Measurements from ENCODE around the gene MSI2. TPM values are rescaled to one million over a fixed set of nuclear protein-coding genes. Genes with fewer than 3 reads are reported as not detected.

The MSI2 gene
- total and polyA plus RNA-seq, 2 donors (not counting 3 experiments of a cell fraction or from before 2014, with no cell fraction given), result 20.9 to 59.3 TPM

GRCh38 chr17:57211543-57211942, 44.8 kb upstream of the MSI2 start:
- ChIA-PET CTCF (interaction anchor here (0.8 to 1.9 kb wide), 5 partner anchors 10 to 536 kb away, joined by 3 to 7 read pairs (median 3); no protein-coding TSS in a partner anchor), POLR2A (interaction anchor here (0.6 kb wide), 1 partner anchor 1368 kb away, joined by 3 read pairs; no protein-coding TSS in a partner anchor)
- Histone ChIP-seq H3K9me3 (replicated peaks; ENCODE audit: control insufficient read depth, insufficient read depth, low read length) (no peaks in the 10 kb centered on the region), H3K4me2 (ENCODE audit: insufficient read depth, low read length) (no peak overlapping the region), H3K79me2 (ENCODE audit: control insufficient read depth, insufficient read depth, low read length) (no peaks in the 10 kb centered on the region), H3K36me3 (ENCODE audit: control insufficient read depth in 2 of 2, extremely low read depth in 1 of 2, insufficient read depth in 2 of 2, low read length in 2 of 2) (no peaks in the 10 kb centered on the region), H3K9me1 (replicated peaks; ENCODE audit: control insufficient read depth, extremely low read depth, insufficient read depth, low read length) (no peaks in the 10 kb centered on the region), H2AFZ (ENCODE audit: low read depth, low read length) (peak overlapping the region; percentile 9), H3K9ac (replicated peaks; ENCODE audit: extremely low read depth, insufficient read depth, low read length) (no peak overlapping the region), H3K4me3 (replicated peaks in 1 of 3; ENCODE audit: insufficient read depth in 1 of 3, low read depth in 1 of 3, low read length in 3 of 3) (no peak overlapping the region), H3K27ac (ENCODE audit: insufficient read depth, low read depth, low read length) (peak overlapping the region; percentile 50), H4K20me1 (replicated peaks; ENCODE audit: control insufficient read depth, extremely low read depth, insufficient read depth, low read length) (no peaks in the 10 kb centered on the region), H3K27me3 (ENCODE audit: control insufficient read depth in 2 of 2, insufficient read depth in 2 of 2, low read length in 2 of 2) (no peaks in the 10 kb centered on the region), H3K4me1 (ENCODE audit: control insufficient read depth, extremely low read depth, insufficient read depth, low read length) (peaks cover 39% of the 10 kb centered on the region)
- peak; percentile 18 for FAIRE-seq
- no TSS peak for BruUV-seq (replicated peaks)
- peak; percentile 16 for DNase-seq (ENCODE audit: low read depth, low spot score)
- TF ChIP-seq POLR2A (IDR thresholded peaks at IDR 0.05; ENCODE audit: low read depth, low read length), result no peak
- TF ChIP-seq FOS (IDR thresholded peaks at IDR 0.05; ENCODE audit: borderline replicate concordance, insufficient read depth, low read length), result peak; percentile 45
- TF ChIP-seq GATA2 (IDR thresholded peaks at IDR 0.05; ENCODE audit: insufficient read depth, insufficient read length, low read depth, low read length), result no peak
- TF ChIP-seq EZH2 (IDR thresholded peaks at IDR 0.05; ENCODE audit: borderline replicate concordance, low read depth, low read length, severe bottlenecking), result no peak
- peak; percentile 7 for TF ChIP-seq JUN (IDR thresholded peaks at IDR 0.05; ENCODE audit: borderline replicate concordance, insufficient read depth, insufficient read length, low read depth)
- dilution Hi-C loops (cut with MboI; ENCODE audit: extremely low pct_ligation_motif_present, low sequenced_read_pairs), result no loop called here
- intact Hi-C loops (cut with micrococcal nuclease), result no loop called here

GRCh38 chr17:57213180-57213825, 43.0 kb upstream of the MSI2 start:
- H4K20me1 ChIP-seq (replicated peaks; ENCODE audit: control insufficient read depth, extremely low read depth, insufficient read depth, low read length), result no peaks in the 10 kb centered on the region
- TF ChIP-seq FOS (IDR thresholded peaks at IDR 0.05; ENCODE audit: borderline replicate concordance, insufficient read depth, low read length) (no peak), MYC (IDR thresholded peaks at IDR 0.05; ENCODE audit: low read depth, low read length) (no peak), JUN (IDR thresholded peaks at IDR 0.05; ENCODE audit: borderline replicate concordance, insufficient read depth, insufficient read length, low read depth) (no peak), POLR2AphosphoS5 (IDR thresholded peaks at IDR 0.05; ENCODE audit: insufficient read depth, low read depth, low read length) (no peak), GATA2 (IDR thresholded peaks at IDR 0.05; ENCODE audit: insufficient read depth, insufficient read length, low read depth, low read length) (no peak), EZH2 (IDR thresholded peaks at IDR 0.05; ENCODE audit: borderline replicate concordance, low read depth, low read length, severe bottlenecking) (no peak), POLR2A (IDR thresholded peaks at IDR 0.05; ENCODE audit: low read depth, low read length) (no peak)
- TF ChIP-seq, protein P1, sequence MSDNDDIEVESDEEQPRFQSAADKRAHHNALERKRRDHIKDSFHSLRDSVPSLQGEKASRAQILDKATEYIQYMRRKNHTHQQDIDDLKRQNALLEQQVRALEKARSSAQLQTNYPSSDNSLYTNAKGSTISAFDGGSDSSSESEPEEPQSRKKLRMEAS (IDR thresholded peaks at IDR 0.05; ENCODE audit: insufficient read depth, insufficient read length), result no peak
- TF ChIP-seq, protein P2, sequence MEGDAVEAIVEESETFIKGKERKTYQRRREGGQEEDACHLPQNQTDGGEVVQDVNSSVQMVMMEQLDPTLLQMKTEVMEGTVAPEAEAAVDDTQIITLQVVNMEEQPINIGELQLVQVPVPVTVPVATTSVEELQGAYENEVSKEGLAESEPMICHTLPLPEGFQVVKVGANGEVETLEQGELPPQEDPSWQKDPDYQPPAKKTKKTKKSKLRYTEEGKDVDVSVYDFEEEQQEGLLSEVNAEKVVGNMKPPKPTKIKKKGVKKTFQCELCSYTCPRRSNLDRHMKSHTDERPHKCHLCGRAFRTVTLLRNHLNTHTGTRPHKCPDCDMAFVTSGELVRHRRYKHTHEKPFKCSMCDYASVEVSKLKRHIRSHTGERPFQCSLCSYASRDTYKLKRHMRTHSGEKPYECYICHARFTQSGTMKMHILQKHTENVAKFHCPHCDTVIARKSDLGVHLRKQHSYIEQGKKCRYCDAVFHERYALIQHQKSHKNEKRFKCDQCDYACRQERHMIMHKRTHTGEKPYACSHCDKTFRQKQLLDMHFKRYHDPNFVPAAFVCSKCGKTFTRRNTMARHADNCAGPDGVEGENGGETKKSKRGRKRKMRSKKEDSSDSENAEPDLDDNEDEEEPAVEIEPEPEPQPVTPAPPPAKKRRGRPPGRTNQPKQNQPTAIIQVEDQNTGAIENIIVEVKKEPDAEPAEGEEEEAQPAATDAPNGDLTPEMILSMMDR (IDR thresholded peaks at IDR 0.05; ENCODE audit: extremely low read depth in 1 of 2, insufficient read depth in 1 of 2, low read depth in 1 of 2, low read length in 2 of 2), result no peak
- dilution Hi-C loops (cut with MboI; ENCODE audit: extremely low pct_ligation_motif_present, low sequenced_read_pairs) (no loop called here), intact Hi-C loops (cut with micrococcal nuclease) (no loop called here)
- H3K36me3 ChIP-seq (ENCODE audit: control insufficient read depth in 2 of 2, extremely low read depth in 1 of 2, insufficient read depth in 2 of 2, low read length in 2 of 2), result no peaks in the 10 kb centered on the region
- no peak overlapping the region for H3K4me2 ChIP-seq (ENCODE audit: insufficient read depth, low read length)
- no peak overlapping the region for H3K27ac ChIP-seq (ENCODE audit: insufficient read depth, low read depth, low read length)
- ChIA-PET POLR2A (no interaction called here), CTCF (interaction anchor here (2.0 kb wide), 1 partner anchor 30 kb away, joined by 6 read pairs; no protein-coding TSS in a partner anchor)
- FAIRE-seq, result no peak
- no peaks in the 10 kb centered on the region for H3K9me1 ChIP-seq (replicated peaks; ENCODE audit: control insufficient read depth, extremely low read depth, insufficient read depth, low read length)
- H3K4me3 ChIP-seq (replicated peaks in 1 of 3; ENCODE audit: insufficient read depth in 1 of 3, low read depth in 1 of 3, low read length in 3 of 3), result no peak overlapping the region
- H3K9ac ChIP-seq (replicated peaks; ENCODE audit: extremely low read depth, insufficient read depth, low read length), result no peak overlapping the region
- H2AFZ ChIP-seq (ENCODE audit: low read depth, low read length), result no peak overlapping the region
- DNase-seq (ENCODE audit: low read depth, low spot score), result no peak
- no peaks in the 10 kb centered on the region for H3K27me3 ChIP-seq (ENCODE audit: control insufficient read depth in 2 of 2, insufficient read depth in 2 of 2, low read length in 2 of 2)
- H3K9me3 ChIP-seq (replicated peaks; ENCODE audit: control insufficient read depth, insufficient read depth, low read length), result no peaks in the 10 kb centered on the region
- H3K4me1 ChIP-seq (ENCODE audit: control insufficient read depth, extremely low read depth, insufficient read depth, low read length), result peaks cover 39% of the 10 kb centered on the region
- no TSS peak for BruUV-seq (replicated peaks)
- H3K79me2 ChIP-seq (ENCODE audit: control insufficient read depth, insufficient read depth, low read length), result no peaks in the 10 kb centered on the region

All from endothelial cell of umbilical vein (primary cell).